Measurements from ENCODE around the gene USP28. TPM values are rescaled to one million over a fixed set of nuclear protein-coding genes. Genes with fewer than 3 reads are reported as not detected.
A peak's percentile ranks its signal among the peaks of the same experiment; 100 is the strongest.
"Not testable (repeated sequence)": the region's sequence is repeated elsewhere in the genome, so short reads cannot be mapped to it uniquely, and the experiment has no call there.

Gene USP28
- total and polyA plus RNA-seq, 4 donors, result 8.4 to 28.5 (median 17.5) TPM

DNA sequence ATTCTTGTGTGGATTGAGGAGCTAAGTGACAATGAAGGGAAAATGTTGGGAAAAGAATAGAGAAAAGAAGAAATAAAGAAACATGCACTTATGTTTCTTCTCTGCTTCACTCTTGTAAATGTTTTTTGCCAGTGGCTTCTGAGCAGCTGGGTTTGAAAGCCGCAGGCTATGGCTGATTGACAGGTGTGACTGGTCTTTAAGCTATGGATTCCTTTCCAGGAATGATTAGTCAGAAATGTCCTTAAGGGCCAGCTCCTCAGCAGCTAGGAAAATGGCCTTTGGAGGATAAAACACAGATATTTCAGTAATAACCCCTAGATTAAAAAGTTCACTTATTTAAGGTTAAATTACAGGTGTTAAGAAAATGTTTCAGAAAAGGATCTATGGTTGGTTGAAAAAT, 6.5 kb upstream of the USP28 start:
- intact Hi-C loops (cut with DNase I), result no loop called here
- Histone ChIP-seq H3K36me3 (ENCODE audit: control insufficient read depth in 1 of 2, insufficient read depth in 2 of 2, low read length in 1 of 2) (no peaks in the 10 kb centered on the region), H3K4me3 (ENCODE audit: low read length in 2 of 2) (no peak overlapping the region), H3K27ac (ENCODE audit: low read depth in 1 of 2, low read length in 2 of 2) (no peak overlapping the region), H3K27me3 (ENCODE audit: control insufficient read depth in 1 of 2, insufficient read depth in 2 of 2, low read length in 1 of 2) (no peaks in the 10 kb centered on the region), H3K4me1 (ENCODE audit: control insufficient read depth in 1 of 2, insufficient read depth in 2 of 2, low read length in 2 of 2) (no peaks in the 10 kb centered on the region), H3K9me3 (ENCODE audit: control insufficient read depth, low read length) (no peaks in the 10 kb centered on the region)
- 59 to 78% methylated on average over 1 of the region's 1 CpG for WGBS, 2 donors
- ATAC-seq (ENCODE audit: low FRiP score) (no peak), DNase-seq (no peak)

DNA sequence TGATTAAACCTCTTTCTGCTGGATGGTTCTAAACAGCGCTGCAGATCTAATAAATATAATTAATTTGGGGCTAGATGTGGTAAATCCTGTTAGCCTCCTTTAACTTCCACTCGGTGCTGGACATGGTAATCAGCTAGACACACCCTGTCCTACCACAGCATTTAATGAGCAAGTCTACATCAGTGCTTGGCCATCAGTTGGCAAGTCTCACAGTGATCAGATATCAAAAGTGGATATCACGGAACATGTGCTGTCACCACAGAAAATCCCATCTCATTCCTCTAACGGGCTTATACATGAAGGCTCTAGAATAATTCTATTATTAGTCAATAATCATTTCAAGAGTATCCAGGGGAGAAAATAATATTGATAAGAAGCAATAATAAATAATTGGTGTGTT, 5.6 kb upstream of the USP28 start:
- no peaks in the 10 kb centered on the region for H3K4me1 ChIP-seq (ENCODE audit: control insufficient read depth in 1 of 2, insufficient read depth in 2 of 2, low read length in 2 of 2)
- no peak for ATAC-seq (ENCODE audit: low FRiP score)
- no peak overlapping the region for H3K27ac ChIP-seq (ENCODE audit: low read depth in 1 of 2, low read length in 2 of 2)
- no peaks in the 10 kb centered on the region for H3K36me3 ChIP-seq (ENCODE audit: control insufficient read depth in 1 of 2, insufficient read depth in 2 of 2, low read length in 1 of 2)
- intact Hi-C loops (cut with DNase I), result no loop called here
- WGBS, 2 donors, result 89% methylated on average over 4 of the region's 4 CpGs
- H3K4me3 ChIP-seq (ENCODE audit: low read length in 2 of 2), result no peak overlapping the region
- no peaks in the 10 kb centered on the region for H3K9me3 ChIP-seq (ENCODE audit: control insufficient read depth, low read length)
- no peak for DNase-seq
- H3K27me3 ChIP-seq (ENCODE audit: control insufficient read depth in 1 of 2, insufficient read depth in 2 of 2, low read length in 1 of 2), result no peaks in the 10 kb centered on the region

DNA sequence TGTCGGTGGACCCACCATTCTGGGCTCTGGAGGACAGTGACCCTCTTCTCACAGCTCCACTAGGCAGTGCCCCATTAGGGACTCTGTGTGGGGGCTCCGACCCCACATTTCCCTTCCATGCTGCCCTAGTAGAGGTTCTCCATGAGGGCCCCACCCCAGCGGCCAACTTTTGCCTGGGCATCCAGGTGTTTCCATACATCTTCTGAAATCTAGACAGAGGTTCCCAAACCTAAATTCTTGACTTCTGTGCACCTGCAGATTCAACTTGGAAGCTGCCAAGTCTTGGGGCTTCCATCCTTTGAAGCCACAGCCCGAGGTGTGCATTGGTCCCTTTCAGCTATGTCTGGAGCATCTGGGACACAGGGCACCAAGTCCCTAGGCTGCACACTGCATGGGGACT, 4.1 kb upstream of the USP28 start:
- H3K9me3 ChIP-seq (ENCODE audit: control insufficient read depth, low read length); H3K4me3 ChIP-seq (ENCODE audit: low read length in 2 of 2); DNase-seq; ATAC-seq (ENCODE audit: low FRiP score); H3K27me3 ChIP-seq (ENCODE audit: control insufficient read depth in 1 of 2, insufficient read depth in 2 of 2, low read length in 1 of 2); intact Hi-C loops (cut with DNase I); H3K27ac ChIP-seq (ENCODE audit: low read depth in 1 of 2, low read length in 2 of 2); H3K4me1 ChIP-seq (ENCODE audit: control insufficient read depth in 1 of 2, insufficient read depth in 2 of 2, low read length in 2 of 2); H3K36me3 ChIP-seq (ENCODE audit: control insufficient read depth in 1 of 2, insufficient read depth in 2 of 2, low read length in 1 of 2): not testable (repeated sequence)
- WGBS, 2 donors, result 93 to 99% methylated on average over 4 of the region's 4 CpGs

DNA sequence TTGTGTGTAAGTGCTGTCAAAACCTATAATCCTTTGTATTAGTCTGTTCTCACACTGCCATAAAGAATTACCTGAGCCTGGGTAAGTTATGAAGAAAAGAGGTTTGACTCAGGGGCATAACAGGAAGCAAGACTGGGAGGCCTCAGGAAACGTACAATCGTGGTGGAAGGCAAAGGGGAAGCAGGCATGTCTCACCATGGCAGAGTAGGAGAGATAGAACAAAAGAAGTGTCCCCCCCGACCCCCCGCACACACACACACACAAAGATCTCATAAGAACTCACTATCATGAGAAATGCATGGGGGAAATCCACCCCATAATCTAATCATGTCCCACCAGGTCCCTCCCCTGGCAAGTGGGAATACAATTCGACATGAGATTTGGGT, 2.3 kb upstream of the USP28 start:
- WGBS, 2 donors, result 84 to 85% methylated on average over 5 of the region's 5 CpGs
- Histone ChIP-seq H3K27ac (ENCODE audit: low read depth in 1 of 2, low read length in 2 of 2) (no peak overlapping the region), H3K9me3 (ENCODE audit: control insufficient read depth, low read length) (no peaks in the 10 kb centered on the region), H3K27me3 (ENCODE audit: control insufficient read depth in 1 of 2, insufficient read depth in 2 of 2, low read length in 1 of 2) (no peaks in the 10 kb centered on the region), H3K4me3 (ENCODE audit: low read length in 2 of 2) (no peak overlapping the region), H3K4me1 (ENCODE audit: control insufficient read depth in 1 of 2, insufficient read depth in 2 of 2, low read length in 2 of 2) (no peaks in the 10 kb centered on the region), H3K36me3 (ENCODE audit: control insufficient read depth in 1 of 2, insufficient read depth in 2 of 2, low read length in 1 of 2) (no peaks in the 10 kb centered on the region)
- DNase-seq, result no peak
- intact Hi-C loops (cut with DNase I), result no loop called here
- no peak for ATAC-seq (ENCODE audit: low FRiP score)

GRCh38 chr11:113876798-113877669, 1.7 kb upstream of the USP28 start:
- H3K9me3 ChIP-seq (ENCODE audit: control insufficient read depth, low read length), result no peaks in the 10 kb centered on the region
- 97 to 99% methylated on average over 8 of the region's 8 CpGs for WGBS, 2 donors
- no peak overlapping the region for H3K4me3 ChIP-seq (ENCODE audit: low read length in 2 of 2)
- no peaks in the 10 kb centered on the region for H3K36me3 ChIP-seq (ENCODE audit: control insufficient read depth in 1 of 2, insufficient read depth in 2 of 2, low read length in 1 of 2)
- no peaks in the 10 kb centered on the region for H3K4me1 ChIP-seq (ENCODE audit: control insufficient read depth in 1 of 2, insufficient read depth in 2 of 2, low read length in 2 of 2)
- intact Hi-C loops (cut with DNase I), result no loop called here
- ATAC-seq (ENCODE audit: low FRiP score) (no peak), DNase-seq (no peak)
- no peak overlapping the region for H3K27ac ChIP-seq (ENCODE audit: low read depth in 1 of 2, low read length in 2 of 2)
- H3K27me3 ChIP-seq (ENCODE audit: control insufficient read depth in 1 of 2, insufficient read depth in 2 of 2, low read length in 1 of 2), result no peaks in the 10 kb centered on the region

- intact Hi-C loops (cut with DNase I), result no loop called here
- peak overlapping the region; percentile 82 to 85 for H3K27ac ChIP-seq (ENCODE audit: low read depth in 1 of 2, low read length in 2 of 2)
- H3K9me3 ChIP-seq (ENCODE audit: control insufficient read depth, low read length), result no peaks in the 10 kb centered on the region
- no peaks in the 10 kb centered on the region for H3K36me3 ChIP-seq (ENCODE audit: control insufficient read depth in 1 of 2, insufficient read depth in 2 of 2, low read length in 1 of 2)
- H3K4me3 ChIP-seq (ENCODE audit: low read length in 2 of 2), result peak overlapping the region; percentile 9 to 13
- 79 to 83% methylated on average over 24 of the region's 24 CpGs for WGBS, 2 donors
- DNase-seq, result no peak
- no peak for ATAC-seq (ENCODE audit: low FRiP score)
- no peaks in the 10 kb centered on the region for H3K4me1 ChIP-seq (ENCODE audit: control insufficient read depth in 1 of 2, insufficient read depth in 2 of 2, low read length in 2 of 2)
- H3K27me3 ChIP-seq (ENCODE audit: control insufficient read depth in 1 of 2, insufficient read depth in 2 of 2, low read length in 1 of 2), result no peaks in the 10 kb centered on the region
Observed at GRCh38 chr11:113876074-113876797, 864 bp upstream of the USP28 start.

GRCh38 chr11:113874581-113875233, 665 bp downstream of the USP28 start:
- ATAC-seq (ENCODE audit: low FRiP score) (no peak), DNase-seq (no peak)
- no peaks in the 10 kb centered on the region for H3K9me3 ChIP-seq (ENCODE audit: control insufficient read depth, low read length)
- H3K4me1 ChIP-seq (ENCODE audit: control insufficient read depth in 1 of 2, insufficient read depth in 2 of 2, low read length in 2 of 2), result no peaks in the 10 kb centered on the region
- no peaks in the 10 kb centered on the region for H3K27me3 ChIP-seq (ENCODE audit: control insufficient read depth in 1 of 2, insufficient read depth in 2 of 2, low read length in 1 of 2)
- H3K27ac ChIP-seq (ENCODE audit: low read depth in 1 of 2, low read length in 2 of 2), result peak overlapping the region in 1 of 2 donors; percentile 25
- H3K4me3 ChIP-seq (ENCODE audit: low read length in 2 of 2), result peak overlapping the region; percentile 84 to 90
- intact Hi-C loops (cut with DNase I), result no loop called here
- H3K36me3 ChIP-seq (ENCODE audit: control insufficient read depth in 1 of 2, insufficient read depth in 2 of 2, low read length in 1 of 2), result peaks cover 0 to 3% of the 10 kb centered on the region in 2 donors
- 1 to 2% methylated on average over 19 of the region's 19 CpGs for WGBS, 2 donors

DNA sequence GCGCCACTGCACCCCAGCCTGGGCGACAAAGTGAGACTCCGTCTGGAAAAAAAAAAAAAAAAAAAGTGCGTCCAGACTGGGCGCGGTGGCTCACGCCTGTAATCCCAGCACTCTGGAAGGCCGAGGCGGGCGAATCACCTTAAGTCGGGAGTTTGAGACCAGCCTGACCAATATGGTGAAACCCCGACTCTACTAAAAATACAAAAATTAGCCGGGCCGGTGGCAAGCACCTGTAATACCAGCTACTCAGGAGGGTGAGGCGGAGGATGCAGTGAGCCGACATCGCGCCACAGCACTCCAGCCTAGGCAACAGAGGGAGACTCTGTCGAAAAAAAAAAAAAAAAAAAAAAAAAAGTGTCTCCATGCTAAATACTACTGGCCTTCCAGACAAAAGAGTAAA, 1.3 kb downstream of the USP28 start:
- H3K4me1 ChIP-seq (ENCODE audit: control insufficient read depth in 1 of 2, insufficient read depth in 2 of 2, low read length in 2 of 2), result no peaks in the 10 kb centered on the region
- no peaks in the 10 kb centered on the region for H3K27me3 ChIP-seq (ENCODE audit: control insufficient read depth in 1 of 2, insufficient read depth in 2 of 2, low read length in 1 of 2)
- ATAC-seq (ENCODE audit: low FRiP score), result no peak
- H3K9me3 ChIP-seq (ENCODE audit: control insufficient read depth, low read length), result no peaks in the 10 kb centered on the region
- no peak for DNase-seq
- intact Hi-C loops (cut with DNase I), result no loop called here
- H3K36me3 ChIP-seq (ENCODE audit: control insufficient read depth in 1 of 2, insufficient read depth in 2 of 2, low read length in 1 of 2), result peaks cover 0 to 3% of the 10 kb centered on the region in 2 donors
- no peak overlapping the region for H3K27ac ChIP-seq (ENCODE audit: low read depth in 1 of 2, low read length in 2 of 2)
- 80 to 90% methylated on average over 12 to 19 of the region's 19 CpGs for WGBS, 2 donors
- H3K4me3 ChIP-seq (ENCODE audit: low read length in 2 of 2), result peak overlapping the region; percentile 84 to 90
